K562 (cell line): ENCODE measurements around the gene CUTA. TPM values are rescaled to one million over a fixed set of nuclear protein-coding genes. Genes with fewer than 3 reads are reported as not detected.

Source experiments
- CBFA2T2 ChIP-seq: fragments of 450-650 bp; conservative IDR thresholded peaks from 2 replicates; pipeline ENCODE4 v1.6.1; 2017; ENCODE audit warnings: mild to moderate bottlenecking
- CCNT2 ChIP-seq: IDR thresholded peaks from 2 replicates; pipeline ENCODE4 v1.6.1; 2011; ENCODE audit warnings: borderline replicate concordance, low read depth, mild to moderate bottlenecking, moderate library complexity, mixed read lengths, low read length; ENCODE audit not compliant: insufficient read length; ENCODE audit errors: extremely low read depth
- FOXM1 ChIP-seq, 2 experiments: fragments of 450-650 bp in 1 of 2; sonication (generic) in 1 of 2; formaldehyde crosslinking in 1 of 2; IDR thresholded peaks; 2 replicates each; pipeline versions ENCODE4 v1.6.1 to v1.9.0; 2017 to 2022; ENCODE audit warnings: low read depth in 2 of 2, mild to moderate bottlenecking in 2 of 2, missing genetic modification reagents in 1 of 2, moderate library complexity in 1 of 2
- HMGN3 ChIP-seq: IDR thresholded peaks from 2 replicates; pipeline ENCODE4 v1.6.1; 2011; ENCODE audit warnings: borderline replicate concordance, low read depth, mild to moderate bottlenecking, mixed read lengths, low read length; ENCODE audit not compliant: insufficient read length; ENCODE audit errors: extremely low read depth
- LEF1 ChIP-seq: fragments of 450-650 bp; IDR thresholded peaks from 2 replicates; pipeline ENCODE4 v1.6.1; 2016; ENCODE audit warnings: mild to moderate bottlenecking
- MAFF ChIP-seq: IDR thresholded peaks from 2 replicates; pipeline ENCODE4 v1.6.1; 2012; ENCODE audit warnings: low read length, improper control_type of control experiment
- MEF2A ChIP-seq: IDR thresholded peaks from 2 replicates; pipeline ENCODE4 v1.6.1; 2011; ENCODE audit warnings: low read depth, mild to moderate bottlenecking, low read length, moderate library complexity; ENCODE audit not compliant: control insufficient read depth
- NEUROD1 ChIP-seq: fragments of 150-350 bp; IDR thresholded peaks from 2 replicates; pipeline ENCODE4 v1.6.1; 2014; ENCODE audit warnings: borderline replicate concordance, low read length, low read depth; ENCODE audit not compliant: partially characterized antibody
- NFXL1 ChIP-seq: fragments of 450-650 bp; formaldehyde crosslinking; IDR thresholded peaks from 2 replicates; pipeline ENCODE4 v1.4.0; 2021; ENCODE audit warnings: mild to moderate bottlenecking
- POLR3G ChIP-seq: IDR thresholded peaks from 2 replicates; pipeline ENCODE4 v1.6.1; 2011; ENCODE audit not compliant: insufficient read length, insufficient replicate concordance; ENCODE audit errors: extremely low read depth
- RCOR1 ChIP-seq, 2 experiments: IDR thresholded peaks; 2 replicates each; pipeline ENCODE4 v1.6.1; 2012; ENCODE audit warnings: low read depth in 2 of 2, low read length in 2 of 2, borderline replicate concordance in 1 of 2, improper control_type of control experiment in 1 of 2
- RNF2 ChIP-seq: sonication (generic); IDR thresholded peaks from 2 replicates; pipeline ENCODE4 v1.6.1; 2016
- SRSF1 ChIP-seq: fragments of 200-400 bp; formaldehyde crosslinking; IDR thresholded peaks from 2 replicates; pipeline ENCODE4 v1.6.1; 2017; ENCODE audit warnings: mild to moderate bottlenecking, low read depth, low read length, moderate library complexity
- TCF3 ChIP-seq: sonication (generic); formaldehyde crosslinking; IDR thresholded peaks from 2 replicates; pipeline ENCODE4 v1.4.0; 2020; ENCODE audit warnings: mild to moderate bottlenecking, missing genetic modification reagents
- ZBED1 ChIP-seq: IDR thresholded peaks from 2 replicates; pipeline ENCODE4 v1.6.1; 2014
- ZNF232 ChIP-seq: sonication (generic); formaldehyde crosslinking; IDR thresholded peaks from 2 replicates; pipeline ENCODE4 v1.8.0; 2022; ENCODE audit warnings: mild to moderate bottlenecking, missing genetic modification reagents
- ZNF316 ChIP-seq: fragments of 450-650 bp; IDR thresholded peaks from 2 replicates; pipeline ENCODE4 v1.6.1; 2016
- ZNF589 ChIP-seq: fragments of 200-800 bp; sonication (Bioruptor generic); IDR thresholded peaks from 2 replicates; pipeline ENCODE4 v1.6.1; 2016; ENCODE audit warnings: low read depth, missing genetic modification characterization, missing compliant biosample characterization
- ZNF76 ChIP-seq: fragments of 250-450 bp; sonication (Bioruptor Pico); IDR thresholded peaks from 2 replicates; pipeline ENCODE4 v1.4.0; 2020; ENCODE audit warnings: mild to moderate bottlenecking, moderate library complexity, borderline replicate concordance
- polyA plus RNA-seq, 8 experiments: library from polyadenylated mRNA; depleted of rRNA in 4 of 8; stranded (reverse) in 5 of 8; unstranded in 3 of 8; fragments of >200 nt; fragmentation: Nextera tagmentation in 2 of 8; fragmentation: Illumina TruSeq in 1 of 8; extraction: Ambion mirVana in 2 of 8; extraction: Trizol in 1 of 8; gene quantifications; 2 replicates each; pipeline versions ENCODE4 v1.2.1 to v1.2.3, GENCODE V29; 2011 to 2014; ENCODE audit warnings: inconsistent platforms in 1 of 8, missing spikeins in 1 of 8
- total RNA-seq, 7 experiments: library from RNA; depleted of rRNA in 6 of 7; stranded (reverse); fragments of >200 nt in 6 of 7; fragmentation: Illumina TruSeq in 2 of 7; extraction: Trizol in 2 of 7; gene quantifications; 2 replicates each; pipeline versions ENCODE4 v1.2.1 to v1.2.3, GENCODE V29; 2011 to 2021; ENCODE audit warnings: low replicate concordance in 1 of 7
- TF ChIP-seq, protein P1 (sequence below): fragments of 250-450 bp; sonication (Bioruptor Pico); IDR thresholded peaks from 2 replicates; pipeline ENCODE4 v1.8.0; 2022; ENCODE audit warnings: moderate library complexity, mild to moderate bottlenecking, inconsistent platforms
- TF ChIP-seq, protein P2 (sequence below): IDR thresholded peaks from 3 replicates; pipeline ENCODE4 v1.6.1; 2011; ENCODE audit warnings: borderline replicate concordance, mild to moderate bottlenecking; ENCODE audit not compliant: insufficient read length, insufficient read depth
- TF ChIP-seq, protein P3 (sequence below), 3 experiments: IDR thresholded peaks in 2 of 3; conservative IDR thresholded peaks in 1 of 3; 2 replicates each; pipeline ENCODE4 v1.5.1; 2011 to 2012; ENCODE audit warnings: low read length in 3 of 3, mild to moderate bottlenecking in 3 of 3, control low read depth in 2 of 3, improper control_type of control experiment in 1 of 3, inconsistent platforms in 1 of 3, low read depth in 1 of 3, mixed read lengths in 1 of 3, moderate library complexity in 1 of 3; ENCODE audit not compliant: insufficient read depth in 2 of 3

CUTA gene
- total and polyA plus RNA-seq, 9 of the 15 experiments (the other 6 are each of a cell fraction or from before 2014, with no cell fraction given), result 166 to 682 (median 310) TPM

DNA sequence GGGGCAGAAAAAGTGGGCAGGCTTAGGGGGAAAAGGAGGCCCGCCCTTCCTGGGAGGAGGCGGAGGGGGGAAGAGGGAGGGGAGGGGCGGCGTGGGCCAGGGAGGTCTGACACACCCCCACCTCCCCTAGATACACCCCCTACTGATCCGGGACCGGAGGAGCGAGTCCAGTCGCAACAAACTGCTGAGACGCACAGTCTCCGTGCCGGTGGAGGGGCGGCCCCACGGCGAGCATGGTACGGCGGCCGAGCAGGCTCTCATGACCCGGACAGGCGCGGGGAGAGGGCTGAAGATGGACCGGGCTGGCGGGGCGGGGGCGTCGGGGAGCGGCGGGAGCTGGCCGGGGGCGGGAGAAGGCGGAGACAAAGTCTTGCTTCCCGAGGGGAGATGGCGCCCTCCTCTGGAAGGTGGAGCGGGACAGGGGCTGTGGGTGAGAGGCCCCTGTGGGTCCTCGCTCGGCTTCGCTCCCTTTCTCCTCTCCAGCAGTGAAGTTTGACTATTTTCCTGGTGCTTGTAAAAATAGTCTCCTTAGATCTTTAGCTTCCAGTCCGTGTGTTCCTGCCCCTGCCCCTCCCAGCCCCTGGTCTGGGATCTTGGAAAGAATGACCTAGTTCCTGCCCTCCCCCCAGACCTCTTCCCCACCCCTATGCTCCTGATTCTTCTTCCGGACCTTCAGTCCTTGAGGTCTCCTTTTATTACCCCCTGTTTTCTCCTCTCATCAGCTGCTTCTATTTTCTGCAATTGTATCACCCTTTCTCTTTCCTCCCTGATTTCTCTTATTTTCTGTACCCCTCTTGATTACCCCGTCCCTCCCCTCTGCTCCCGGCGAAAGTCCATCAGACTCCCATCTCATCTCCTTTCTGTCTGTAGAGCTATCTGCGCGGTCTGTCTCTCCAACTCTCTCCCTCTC is 8.0 kb upstream of the CUTA start (continued):
- TF ChIP-seq, protein P1, sequence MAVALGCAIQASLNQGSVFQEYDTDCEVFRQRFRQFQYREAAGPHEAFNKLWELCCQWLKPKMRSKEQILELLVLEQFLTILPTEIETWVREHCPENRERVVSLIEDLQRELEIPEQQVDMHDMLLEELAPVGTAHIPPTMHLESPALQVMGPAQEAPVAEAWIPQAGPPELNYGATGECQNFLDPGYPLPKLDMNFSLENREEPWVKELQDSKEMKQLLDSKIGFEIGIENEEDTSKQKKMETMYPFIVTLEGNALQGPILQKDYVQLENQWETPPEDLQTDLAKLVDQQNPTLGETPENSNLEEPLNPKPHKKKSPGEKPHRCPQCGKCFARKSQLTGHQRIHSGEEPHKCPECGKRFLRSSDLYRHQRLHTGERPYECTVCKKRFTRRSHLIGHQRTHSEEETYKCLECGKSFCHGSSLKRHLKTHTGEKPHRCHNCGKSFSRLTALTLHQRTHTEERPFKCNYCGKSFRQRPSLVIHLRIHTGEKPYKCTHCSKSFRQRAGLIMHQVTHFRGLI, result no peak
- TF ChIP-seq NFXL1 (no peak), RCOR1 (IDR thresholded peaks at IDR 0.05; ENCODE audit: borderline replicate concordance in 1 of 2, low read depth in 2 of 2, low read length in 2 of 2) (peak in 1 of 2 experiments; percentile 53; a peak in 1 of 4 replicates), CBFA2T2 (no peak), ZBED1 (no peak), NEUROD1 (peak; percentile 90), ZNF76 (CRISPR knock-in tag) (no peak), ZNF589 (CRISPR knock-in tag) (peak; percentile 65; the same call in 1 of the 2 replicates), MEF2A (no peak), SRSF1 (no peak), CCNT2 (peak; percentile 74), MAFF (no peak), RNF2 (0 out of 2 replicates have a peak, but pooled peaks have one; percentile 61), LEF1 (no peak), ZNF316 (no peak), FOXM1 (IDR thresholded peaks at IDR 0.05; ENCODE audit: low read depth) (no peak), FOXM1 (CRISPR knock-in tag; IDR thresholded peaks at IDR 0.05; ENCODE audit: low read depth) (peak; percentile 37; the same call in 1 of the 2 replicates), POLR3G (no peak), TCF3 (CRISPR knock-in tag) (no peak), ZNF232 (CRISPR knock-in tag) (0 out of 2 replicates have a peak, but pooled peaks have one; percentile 59), HMGN3 (peak; percentile 40)
- TF ChIP-seq, protein P2, sequence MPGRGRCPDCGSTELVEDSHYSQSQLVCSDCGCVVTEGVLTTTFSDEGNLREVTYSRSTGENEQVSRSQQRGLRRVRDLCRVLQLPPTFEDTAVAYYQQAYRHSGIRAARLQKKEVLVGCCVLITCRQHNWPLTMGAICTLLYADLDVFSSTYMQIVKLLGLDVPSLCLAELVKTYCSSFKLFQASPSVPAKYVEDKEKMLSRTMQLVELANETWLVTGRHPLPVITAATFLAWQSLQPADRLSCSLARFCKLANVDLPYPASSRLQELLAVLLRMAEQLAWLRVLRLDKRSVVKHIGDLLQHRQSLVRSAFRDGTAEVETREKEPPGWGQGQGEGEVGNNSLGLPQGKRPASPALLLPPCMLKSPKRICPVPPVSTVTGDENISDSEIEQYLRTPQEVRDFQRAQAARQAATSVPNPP, result no peak
- TF ChIP-seq, protein P3, sequence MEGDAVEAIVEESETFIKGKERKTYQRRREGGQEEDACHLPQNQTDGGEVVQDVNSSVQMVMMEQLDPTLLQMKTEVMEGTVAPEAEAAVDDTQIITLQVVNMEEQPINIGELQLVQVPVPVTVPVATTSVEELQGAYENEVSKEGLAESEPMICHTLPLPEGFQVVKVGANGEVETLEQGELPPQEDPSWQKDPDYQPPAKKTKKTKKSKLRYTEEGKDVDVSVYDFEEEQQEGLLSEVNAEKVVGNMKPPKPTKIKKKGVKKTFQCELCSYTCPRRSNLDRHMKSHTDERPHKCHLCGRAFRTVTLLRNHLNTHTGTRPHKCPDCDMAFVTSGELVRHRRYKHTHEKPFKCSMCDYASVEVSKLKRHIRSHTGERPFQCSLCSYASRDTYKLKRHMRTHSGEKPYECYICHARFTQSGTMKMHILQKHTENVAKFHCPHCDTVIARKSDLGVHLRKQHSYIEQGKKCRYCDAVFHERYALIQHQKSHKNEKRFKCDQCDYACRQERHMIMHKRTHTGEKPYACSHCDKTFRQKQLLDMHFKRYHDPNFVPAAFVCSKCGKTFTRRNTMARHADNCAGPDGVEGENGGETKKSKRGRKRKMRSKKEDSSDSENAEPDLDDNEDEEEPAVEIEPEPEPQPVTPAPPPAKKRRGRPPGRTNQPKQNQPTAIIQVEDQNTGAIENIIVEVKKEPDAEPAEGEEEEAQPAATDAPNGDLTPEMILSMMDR (IDR thresholded peaks at IDR 0.05 in 2 of 3, conservative IDR thresholded peaks at IDR 0.05 in 1 of 3; ENCODE audit: insufficient read depth in 2 of 3, low read depth in 1 of 3, low read length in 3 of 3), result peak; percentile 72 to 95 (median 90)
